GM21526 (cell line): ENCODE measurements around the gene ITGA2B.
"Not testable (repeated sequence)": the region's sequence is repeated elsewhere in the genome, so short reads cannot be mapped to it uniquely, and the experiment has no call there.

Experiments used
- ATAC-seq: cut with Tn5 transposase; IDR thresholded peaks from one replicate; pipeline ENCODE4 v1.9.1; 2021; ENCODE audit warnings: moderate library complexity; ENCODE audit not compliant: unreplicated experiment, low FRiP score

Gene ITGA2B

DNA sequence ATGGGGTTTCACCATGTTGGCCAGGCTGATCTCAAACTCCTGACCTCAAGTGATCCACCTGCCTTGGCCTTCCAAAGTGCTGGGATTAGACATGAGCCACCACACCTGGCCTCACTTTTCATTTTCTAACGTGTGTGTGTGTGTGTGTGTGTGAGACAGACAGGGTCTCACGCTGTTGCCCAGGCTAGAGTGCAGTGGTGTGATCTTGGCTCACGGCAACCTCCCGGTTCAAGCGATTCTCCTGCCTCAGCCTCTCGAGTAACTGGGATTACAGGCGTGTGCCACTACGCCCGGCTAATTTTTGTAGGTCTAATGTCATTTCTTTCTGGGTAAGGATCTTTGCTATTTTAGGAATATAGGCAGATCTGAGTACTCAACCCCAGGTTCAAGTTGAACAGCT is 4.7 kb upstream of the ITGA2B start:
- ATAC-seq = not testable (repeated sequence)

DNA sequence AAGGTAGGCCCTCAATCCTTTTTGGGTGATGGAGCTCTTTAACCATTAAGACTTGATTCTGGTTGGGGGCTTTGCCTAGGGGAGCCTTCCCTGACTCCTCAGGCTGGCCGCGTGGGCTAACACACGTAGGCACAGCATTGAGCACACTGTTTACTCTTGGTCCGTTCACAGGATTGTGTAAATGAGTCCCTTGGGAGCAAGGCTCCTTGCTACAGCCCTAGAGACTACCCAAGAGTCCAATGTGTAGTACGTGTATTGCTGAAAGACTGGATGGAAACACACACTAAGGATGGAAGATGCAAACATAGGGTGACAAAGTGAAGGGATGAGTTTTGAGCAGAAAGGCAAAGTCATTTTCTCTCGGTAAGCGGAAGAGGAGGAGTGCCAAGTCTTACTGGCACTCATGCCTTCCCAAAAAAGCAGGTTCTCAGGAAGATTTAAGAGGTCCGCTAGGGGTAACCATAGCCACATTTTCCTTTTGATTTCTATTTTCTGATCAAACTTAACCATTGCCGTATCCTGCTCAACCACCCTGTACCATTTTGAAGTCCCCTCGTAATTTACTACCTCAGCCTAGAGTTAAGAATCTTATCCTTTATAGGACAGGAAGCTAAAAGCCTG is 911 bp upstream of the ITGA2B start:
- no peak for ATAC-seq

- no peak for ATAC-seq
Measured at GRCh38 chr17:44389723-44390202, 314 bp upstream of the ITGA2B start.

DNA sequence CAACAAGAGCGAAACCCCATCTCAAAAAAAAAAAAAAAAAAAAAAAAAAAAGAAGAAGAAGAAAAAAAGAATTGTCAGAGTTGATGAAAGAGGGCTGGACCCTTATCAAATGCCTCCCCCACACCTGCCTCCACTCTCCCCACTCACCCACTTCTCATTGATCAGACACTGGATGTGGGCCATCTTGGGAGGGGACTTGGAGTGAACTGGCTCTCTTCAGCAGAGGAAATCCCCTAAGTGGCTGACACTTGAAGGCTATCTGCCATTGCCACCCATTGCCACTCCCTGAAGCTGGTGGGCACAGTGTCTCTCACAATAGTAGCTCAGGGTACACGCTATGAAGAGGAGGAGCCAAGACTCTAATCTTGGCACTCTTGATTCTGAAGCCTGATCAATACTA is 1.6 kb downstream of the ITGA2B start:
- ATAC-seq = no peak

DNA sequence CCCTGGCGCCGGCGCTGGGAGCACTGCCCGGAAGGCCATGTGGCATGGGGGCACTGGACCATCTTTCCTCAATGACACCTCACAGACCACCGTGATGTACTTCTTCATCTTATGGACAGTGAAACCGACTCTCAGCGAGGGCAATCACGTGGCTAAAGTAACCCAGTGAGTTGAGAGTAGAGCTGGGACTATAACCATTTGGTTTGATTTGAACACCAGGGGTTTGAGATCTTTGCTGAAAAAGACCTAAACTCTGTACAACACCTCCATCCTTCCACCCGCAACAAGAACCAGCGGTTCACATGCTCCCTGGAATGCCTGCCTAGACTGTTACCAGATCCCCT is 3.3 kb downstream of the ITGA2B start:
- ATAC-seq = no peak

GRCh38 chr17:44385287-44386181 is 3.9 kb downstream of the ITGA2B start:
- ATAC-seq = no peak

- no peak for ATAC-seq
Measured at GRCh38 chr17:44384823-44385286, 4.6 kb downstream of the ITGA2B start.

DNA sequence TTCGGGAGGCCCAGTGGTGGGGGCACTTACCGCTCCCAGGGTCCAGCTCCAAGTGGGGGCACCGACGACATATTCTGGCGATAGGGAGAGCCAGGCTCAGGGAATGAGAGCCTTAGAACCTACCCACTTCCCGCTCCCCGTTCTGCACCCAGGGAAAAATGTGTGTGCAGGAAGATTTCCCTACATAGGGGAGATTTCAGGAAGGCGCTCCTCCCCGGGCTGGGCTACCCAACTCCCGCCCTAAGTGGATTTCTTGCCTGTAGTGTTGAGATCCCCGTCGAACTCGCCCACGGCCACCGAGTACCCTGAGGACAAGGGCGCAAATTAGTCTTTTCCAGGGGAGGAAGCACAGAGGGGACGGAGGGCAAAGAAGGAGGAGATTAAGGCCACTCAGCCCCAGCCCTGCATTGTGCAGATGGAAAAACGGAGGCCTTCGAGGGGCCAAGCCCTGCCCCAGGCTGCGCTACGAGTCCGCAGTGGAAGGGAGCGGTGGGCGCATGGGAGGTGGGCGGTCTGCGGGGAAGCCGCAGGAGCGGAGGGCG is 5.1 kb downstream of the ITGA2B start:
- no peak for ATAC-seq

DNA sequence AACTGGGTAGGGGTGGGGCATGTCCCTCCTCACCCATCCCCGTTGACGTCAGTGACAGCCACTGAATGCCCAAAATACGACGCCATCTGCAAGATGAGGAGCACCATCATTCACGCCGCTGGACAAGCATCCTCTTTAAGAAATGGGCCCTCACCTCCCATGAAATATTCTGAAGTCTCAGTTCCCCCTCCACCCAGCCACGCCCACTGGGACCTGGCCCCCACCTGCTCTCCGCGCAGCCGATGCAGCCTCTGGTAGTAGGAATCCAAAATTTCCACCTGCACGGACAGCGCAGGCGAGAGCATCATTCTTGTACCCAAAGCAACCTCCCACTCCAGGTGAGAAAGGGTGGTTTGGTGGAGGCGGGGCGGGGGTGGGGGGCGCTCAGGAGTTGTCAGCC is 5.6 kb downstream of the ITGA2B start:
- ATAC-seq = no peak

- no peak for ATAC-seq
Measured at GRCh38 chr17:44383363-44383762, 6.1 kb downstream of the ITGA2B start.

GRCh38 chr17:44382917-44383316 is 6.5 kb downstream of the ITGA2B start:
- ATAC-seq = no peak

GRCh38 chr17:44381810-44382305 is 7.6 kb downstream of the ITGA2B start:
- no peak for ATAC-seq

GRCh38 chr17:44380767-44381166 is 8.7 kb downstream of the ITGA2B start:
- no peak for ATAC-seq

- ATAC-seq = no peak
Measured at GRCh38 chr17:44379887-44380286, 9.6 kb downstream of the ITGA2B start.

DNA sequence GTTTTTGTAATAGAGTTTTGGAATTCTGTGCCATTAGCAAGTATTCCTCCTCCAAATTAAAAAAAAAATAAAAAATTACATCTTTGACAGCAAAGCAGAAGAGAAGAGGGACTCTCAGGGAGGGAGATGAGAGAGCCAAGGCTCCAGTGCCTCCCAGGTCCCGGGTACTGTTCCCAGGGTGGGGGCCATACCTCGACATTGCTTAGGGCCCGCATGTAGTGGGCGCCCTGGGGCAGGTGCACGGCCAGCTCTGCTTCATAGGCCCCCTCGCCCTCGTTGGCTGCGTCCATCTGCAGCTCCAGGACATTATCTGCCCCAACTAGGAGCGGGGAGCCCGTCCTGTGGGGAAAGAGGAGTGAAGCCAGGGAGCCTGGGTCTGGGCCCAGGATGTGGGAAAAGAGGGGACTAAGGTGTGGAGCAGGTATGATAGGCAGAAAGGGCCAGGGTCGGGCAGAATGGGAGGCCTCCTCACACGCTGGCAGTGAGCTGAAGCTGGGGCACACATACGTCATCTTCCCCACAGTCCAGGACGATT is 11.2 kb downstream of the ITGA2B start:
- ATAC-seq = no peak

DNA sequence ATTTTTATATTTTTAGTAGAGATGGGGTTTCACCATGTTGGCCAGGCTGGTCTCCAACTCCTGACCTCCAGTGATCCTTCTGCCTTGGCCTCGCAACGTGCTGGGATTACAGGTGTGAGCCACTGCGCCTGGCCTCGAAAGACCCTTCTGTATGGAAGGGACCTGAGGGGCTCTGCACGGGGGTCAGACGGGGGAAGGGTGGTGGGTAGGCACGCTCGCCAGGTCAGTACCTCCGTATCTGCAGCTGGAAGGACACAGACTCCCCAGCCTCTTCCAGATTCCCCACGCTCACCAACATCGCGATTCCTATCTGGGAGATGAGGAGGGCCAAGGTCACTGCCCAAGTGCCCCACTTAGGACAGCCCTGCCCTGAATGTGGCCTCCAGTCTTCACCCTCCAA is 12.7 kb downstream of the ITGA2B start:
- ATAC-seq = no peak

DNA sequence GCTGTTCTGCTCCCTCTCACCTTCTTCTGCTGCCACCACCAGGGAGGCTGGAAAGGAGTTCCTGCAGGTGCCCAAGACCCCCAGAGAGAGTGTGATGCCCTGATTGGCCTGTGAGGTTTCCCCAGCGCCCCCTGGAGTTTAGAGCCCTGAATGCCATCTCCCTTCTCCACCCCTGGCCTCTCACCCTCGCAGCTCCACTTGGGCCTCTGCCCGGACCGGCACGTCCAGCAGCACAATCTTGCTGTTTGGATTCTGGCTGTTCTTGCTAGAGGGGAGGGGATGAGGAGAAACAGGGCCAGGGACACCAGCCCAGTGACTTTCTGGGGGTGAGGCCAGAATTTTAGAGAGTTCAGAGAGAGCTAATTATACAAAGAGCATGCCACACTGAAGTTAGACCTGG is 13.3 kb downstream of the ITGA2B start:
- no peak for ATAC-seq

GRCh38 chr17:44375196-44376017 is 14.0 kb downstream of the ITGA2B start:
- no peak for ATAC-seq

DNA sequence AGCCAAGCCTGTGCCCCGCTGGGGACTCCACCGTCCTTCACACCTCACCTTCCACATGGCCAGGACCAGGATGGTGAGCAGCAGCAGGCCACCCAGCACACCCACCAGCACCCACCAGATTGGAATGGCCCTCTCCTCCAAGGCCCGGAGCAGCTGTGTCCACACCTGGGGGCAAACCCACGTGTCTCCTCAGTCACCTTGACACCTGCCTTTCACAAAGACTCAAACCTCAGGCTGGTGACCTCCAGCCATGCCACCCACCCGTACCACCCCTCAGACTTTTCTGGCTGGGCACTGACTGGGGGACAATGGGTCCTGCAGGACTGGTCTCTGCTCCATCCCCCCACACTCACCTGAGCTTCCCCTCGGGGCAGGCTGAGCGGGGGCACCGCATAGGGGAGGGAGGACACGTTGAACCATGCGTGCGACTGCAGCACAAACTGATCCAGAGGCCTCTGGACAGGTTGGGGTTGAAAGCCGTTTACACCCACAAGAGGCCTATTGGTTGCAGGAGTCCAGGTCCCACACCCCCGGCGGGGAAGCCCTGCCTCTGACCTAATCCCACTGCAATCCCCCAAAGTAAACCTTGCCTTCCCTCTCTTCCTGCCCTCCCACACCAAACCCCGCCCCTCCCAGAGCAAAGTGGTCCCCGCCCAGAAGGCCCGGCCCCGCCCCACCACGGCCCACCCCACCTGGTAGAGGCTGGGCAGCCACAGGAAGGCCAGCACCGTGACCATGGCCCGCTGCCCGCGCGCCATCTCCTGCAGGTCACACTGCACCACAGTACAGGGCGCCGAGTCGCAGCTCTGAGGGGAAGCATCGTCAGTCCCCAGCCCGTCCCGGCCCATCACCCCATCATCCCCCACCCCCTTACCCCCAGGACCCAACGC is 14.9 kb downstream of the ITGA2B start:
- ATAC-seq = no peak
